IMR-90 (cell line): ENCODE data around the gene TMED8. TPM values are rescaled to one million over a fixed set of nuclear protein-coding genes. Genes with fewer than 3 reads are reported as not detected.

Experiments
- ATAC-seq: fragments of 200-7000 bp; cut with Tn5 transposase; 2 replicates; pipeline ENCODE4 v1.9.1; 2020; ENCODE audit warnings: low read depth, mild to moderate bottlenecking, moderate library complexity
- BruUV-seq: library from RNA; stranded (reverse); fragments of 400-500 nt; replicated peaks from 2 replicates; lab custom pipeline; 2021; lab: Mats Ljungman, UMichigan
- CTCF ChIA-PET: fragments of 300-600 bp; formaldehyde crosslinking; extraction: SDS; loops from one replicate; lab custom pipeline; 2021; ENCODE audit warnings: antibody characterized with exemption; lab: Yijun Ruan, JAX
- POLR2A ChIA-PET: fragments of 300-600 bp; sonication (Branson Sonifier 250); formaldehyde crosslinking; loops from one replicate; lab custom pipeline; 2022; ENCODE audit warnings: antibody characterized with exemption; ENCODE audit not compliant: unreplicated experiment; lab: Charles Lee
- DNase-seq: peaks from one replicate; pipeline ENCODE4 v3.0.0; 2013
- H2AFZ ChIP-seq: replicated peaks from 2 replicates; pipeline ENCODE3; 2013; ENCODE audit warnings: low read length, mild to moderate bottlenecking; ENCODE audit not compliant: poor library complexity
- H2AK5ac ChIP-seq: 2 replicates; pipeline ENCODE4 v1.6.1; 2013; ENCODE audit warnings: low read depth, low read length, inconsistent platforms
- H2AK9ac ChIP-seq: replicated peaks from 2 replicates; pipeline ENCODE3; 2013; ENCODE audit warnings: mild to moderate bottlenecking, low read depth, low read length, moderate library complexity; ENCODE audit not compliant: poor library complexity
- H2BK120ac ChIP-seq: 2 replicates; pipeline ENCODE4 v1.6.1; 2013; ENCODE audit warnings: low read depth, low read length, inconsistent platforms
- H2BK15ac ChIP-seq: 3 replicates; pipeline ENCODE4 v1.6.1; 2013; ENCODE audit warnings: low read depth, low read length, inconsistent platforms
- H2BK20ac ChIP-seq: 2 replicates; pipeline ENCODE4 v1.6.1; 2013; ENCODE audit warnings: low read depth, mild to moderate bottlenecking, inconsistent platforms, low read length, moderate library complexity
- H2BK5ac ChIP-seq: 2 replicates; pipeline ENCODE4 v1.6.1; 2013; ENCODE audit warnings: mild to moderate bottlenecking, low read depth, low read length, inconsistent platforms; ENCODE audit not compliant: poor library complexity, severe bottlenecking
- H3K14ac ChIP-seq: replicated peaks from 2 replicates; pipeline ENCODE4 v1.6.1; 2013; ENCODE audit warnings: low read depth, low read length, inconsistent platforms
- H3K18ac ChIP-seq: 2 replicates; pipeline ENCODE4 v1.6.1; 2013; ENCODE audit warnings: low read depth, low read length, control low read depth
- H3K23ac ChIP-seq: 2 replicates; pipeline ENCODE4 v1.6.1; 2013; ENCODE audit warnings: low read depth, low read length, inconsistent platforms
- H3K27ac ChIP-seq: 2 replicates; pipeline ENCODE4 v1.5.1; 2013; ENCODE audit warnings: mild to moderate bottlenecking, control low read depth, low read length; ENCODE audit not compliant: insufficient read depth
- H3K27me3 ChIP-seq: 2 replicates; pipeline ENCODE4 v1.6.1; 2013; ENCODE audit warnings: low read length; ENCODE audit not compliant: control insufficient read depth, insufficient read depth
- H3K36me3 ChIP-seq: 2 replicates; pipeline ENCODE4 v1.6.1; 2013; ENCODE audit warnings: low read length, mixed read lengths; ENCODE audit not compliant: control insufficient read depth, insufficient read depth
- H3K4ac ChIP-seq: 2 replicates; pipeline ENCODE4 v1.6.1; 2013; ENCODE audit warnings: low read depth, low read length, inconsistent platforms
- H3K4me1 ChIP-seq: 2 replicates; pipeline ENCODE4 v1.6.1; 2013; ENCODE audit warnings: low read length, mixed read lengths; ENCODE audit not compliant: control insufficient read depth, insufficient read depth
- H3K4me2 ChIP-seq: 2 replicates; pipeline ENCODE4 v1.6.1; 2013; ENCODE audit warnings: low read depth, mild to moderate bottlenecking, control low read depth, low read length, moderate library complexity
- H3K4me3 ChIP-seq: 2 replicates; pipeline ENCODE4 v1.5.1; 2013; ENCODE audit warnings: low read depth, mild to moderate bottlenecking, control low read depth, low read length, moderate library complexity; ENCODE audit not compliant: insufficient read depth
- H3K56ac ChIP-seq: 2 replicates; pipeline ENCODE4 v1.6.1; 2013; ENCODE audit warnings: low read length, inconsistent platforms; ENCODE audit not compliant: insufficient read depth; ENCODE audit errors: extremely low read depth
- H3K79me1 ChIP-seq, 2 experiments: 2 replicates each; pipeline ENCODE4 v1.6.1; 2013; ENCODE audit warnings: low read length in 2 of 2, inconsistent platforms in 1 of 2, low read depth in 1 of 2
- H3K9ac ChIP-seq: 2 replicates; pipeline ENCODE4 v1.6.1; 2013; ENCODE audit warnings: low read depth, low read length, control low read depth
- H3K9me1 ChIP-seq: 2 replicates; pipeline ENCODE4 v1.6.1; 2013; ENCODE audit warnings: low read length, inconsistent platforms; ENCODE audit not compliant: insufficient read depth
- H3K9me3 ChIP-seq: 2 replicates; pipeline ENCODE4 v1.6.1; 2013; ENCODE audit warnings: low read length; ENCODE audit not compliant: control insufficient read depth, insufficient read depth
- H4K20me1 ChIP-seq: 2 replicates; pipeline ENCODE4 v1.6.1; 2013; ENCODE audit warnings: low read length, inconsistent platforms; ENCODE audit not compliant: insufficient read depth
- H4K5ac ChIP-seq: 2 replicates; pipeline ENCODE4 v1.6.1; 2013; ENCODE audit warnings: mild to moderate bottlenecking, low read depth, low read length, control low read depth
- H4K8ac ChIP-seq, 2 experiments: 2 replicates each; pipeline ENCODE4 v1.6.1; 2013; ENCODE audit warnings: low read depth in 2 of 2, low read length in 2 of 2, control low read depth in 1 of 2, inconsistent platforms in 1 of 2
- H4K91ac ChIP-seq: 2 replicates; pipeline ENCODE4 v1.6.1; 2013; ENCODE audit warnings: low read depth, low read length, inconsistent platforms; ENCODE audit not compliant: insufficient read depth
- BHLHE40 ChIP-seq: fragments of 150-350 bp; IDR thresholded peaks from 2 replicates; pipeline ENCODE4 v1.6.1; 2016; ENCODE audit warnings: mild to moderate bottlenecking, low read depth, low read length
- CEBPB ChIP-seq: IDR thresholded peaks from 2 replicates; pipeline ENCODE4 v1.6.1; 2012; ENCODE audit warnings: low read depth, low read length, improper control_type of control experiment
- CHD1 ChIP-seq: IDR thresholded peaks from 2 replicates; pipeline ENCODE4 v1.6.1; 2012; ENCODE audit warnings: low read depth, low read length, improper control_type of control experiment
- CTCF ChIP-seq: conservative IDR thresholded peaks from 2 replicates; pipeline ENCODE4 v1.5.1; 2012; ENCODE audit warnings: mild to moderate bottlenecking, low read depth, low read length, improper control_type of control experiment
- FOS ChIP-seq: fragments of 150-350 bp; IDR thresholded peaks from 2 replicates; pipeline ENCODE4 v1.6.1; 2016; ENCODE audit warnings: low read depth, low read length
- MAFK ChIP-seq: IDR thresholded peaks from 2 replicates; pipeline ENCODE4 v1.6.1; 2012; ENCODE audit warnings: low read depth, low read length, improper control_type of control experiment
- MAZ ChIP-seq: IDR thresholded peaks from 2 replicates; pipeline ENCODE4 v1.6.1; 2012; ENCODE audit warnings: low read depth, mild to moderate bottlenecking, low read length, improper control_type of control experiment, moderate library complexity, borderline replicate concordance
- MXI1 ChIP-seq: IDR thresholded peaks from 2 replicates; pipeline ENCODE4 v1.6.1; 2012; ENCODE audit warnings: low read depth, mild to moderate bottlenecking, low read length, moderate library complexity, borderline replicate concordance
- NFE2L2 ChIP-seq: fragments of 150-350 bp; IDR thresholded peaks from 2 replicates; pipeline ENCODE4 v1.6.1; 2016; ENCODE audit warnings: low read depth, mild to moderate bottlenecking, low read length
- POLR2A ChIP-seq: IDR thresholded peaks from 2 replicates; pipeline ENCODE4 v1.6.1; 2012; ENCODE audit warnings: mild to moderate bottlenecking, low read depth, low read length
- RAD21 ChIP-seq: IDR thresholded peaks from 2 replicates; pipeline ENCODE4 v1.6.1; 2012; ENCODE audit warnings: low read length, improper control_type of control experiment
- RCOR1 ChIP-seq: IDR thresholded peaks from 2 replicates; pipeline ENCODE4 v1.6.1; 2012; ENCODE audit warnings: mild to moderate bottlenecking, low read length, improper control_type of control experiment; ENCODE audit not compliant: insufficient replicate concordance
- RFX5 ChIP-seq: IDR thresholded peaks from 2 replicates; pipeline ENCODE4 v1.8.0; 2012; ENCODE audit warnings: low read depth, mild to moderate bottlenecking, low read length, moderate library complexity
- WGBS, 2 experiments: methylation state at CpG; one replicate each; pipeline versions ENCODE4 v1.1.5 to v1.1.7; 2013; ENCODE audit warnings: missing lambda C conversion rate in 2 of 2; ENCODE audit not compliant: insufficient read length in 1 of 2; ENCODE audit errors: extremely low coverage in 2 of 2; 5-methylcytosine and 5-hydroxymethylcytosine counted together
- dilution Hi-C: fragments of 300-500 bp; cut with HindIII; formaldehyde crosslinking; loops from one replicate; pipeline ENCODE4 v1.14.3; 2018; ENCODE audit warnings: low sequenced_read_pairs; ENCODE audit not compliant: unreplicated experiment
- in situ Hi-C: fragments of 300-500 bp; cut with MboI; formaldehyde crosslinking; loops from 3 replicates; pipeline ENCODE4 v1.14.3; 2019; ENCODE audit warnings: low sequenced_read_pairs, inconsistent platforms, mixed read lengths
- intact Hi-C: fragments of 100-400 bp; cut with micrococcal nuclease; formaldehyde crosslinking; loops from 2 replicates; pipeline ENCODE4 v1.10.0; 2022
- polyA plus RNA-seq, 3 experiments: library from polyadenylated mRNA; depleted of rRNA; stranded (reverse); fragments of >200 nt; gene quantifications; 2 replicates each; pipeline ENCODE4 v1.2.3, GENCODE V29; 2012; ENCODE audit warnings: low replicate concordance in 1 of 3
- total RNA-seq: library from RNA; depleted of rRNA; stranded (reverse); fragments of >200 nt; gene quantifications from 2 replicates; pipeline ENCODE4 v1.2.3, GENCODE V29; 2012
- TF ChIP-seq, protein P1 (sequence below): fragments of 150-350 bp; IDR thresholded peaks from 2 replicates; pipeline ENCODE4 v1.6.1; 2017; ENCODE audit warnings: mild to moderate bottlenecking, antibody characterized with exemption, low read length, low read depth
- TF ChIP-seq, protein P2 (sequence below): fragments of 150-350 bp; IDR thresholded peaks from 2 replicates; pipeline ENCODE4 v1.6.1; 2016; ENCODE audit warnings: low read depth, mild to moderate bottlenecking, low read length, moderate library complexity, borderline replicate concordance

The TMED8 gene
- total and polyA plus RNA-seq, 2 of the 4 experiments (the other 2 are of a cell fraction), result 2.2 to 5.0 TPM

- in situ Hi-C loops (loop anchor here (25.0 kb wide), 1 partner anchor 427 kb away; no protein-coding TSS in a partner anchor), intact Hi-C loops (loop anchor here (1.0 to 5.0 kb wide), 2 partner anchors 162 to 437 kb away; no protein-coding TSS in a partner anchor), dilution Hi-C loops (no loop called here)
- H3K9ac ChIP-seq, result no peak overlapping the region
- H2AK5ac ChIP-seq, result peak overlapping the region; percentile 82; the same call in 1 of the 2 replicates
- H2AK9ac ChIP-seq, result peak overlapping the region; percentile 66
- H2BK120ac ChIP-seq, result peak overlapping the region; percentile 86
- peak overlapping the region; percentile 29 for H3K14ac ChIP-seq
- peak overlapping the region; percentile 1; the same call in 1 of the 2 replicates for H3K4me2 ChIP-seq
- peak overlapping the region; percentile 11; the same call in 1 of the 2 replicates for H3K56ac ChIP-seq
- H2AFZ ChIP-seq, result peak overlapping the region; percentile 78
- H3K4ac ChIP-seq, result peak overlapping the region; percentile 75
- no peaks in the 10 kb centered on the region for H3K9me3 ChIP-seq
- ATAC-seq (peak; percentile 92), DNase-seq (peak; percentile 89)
- H4K5ac ChIP-seq, result no peak overlapping the region
- peak overlapping the region; percentile 59 for H2BK20ac ChIP-seq
- BruUV-seq, result no TSS peak
- H2BK15ac ChIP-seq, result 0 out of 3 replicates have a peak overlapping the region, but pooled peaks have one; percentile 8
- H3K18ac ChIP-seq, result no peak overlapping the region
- H2BK5ac ChIP-seq, result peak overlapping the region; percentile 64
- H3K79me1 ChIP-seq, result peaks cover 13 to 57% of the 10 kb centered on the region in 2 experiments
- peak overlapping the region; percentile 25 for H3K27ac ChIP-seq
- no peaks in the 10 kb centered on the region for H3K27me3 ChIP-seq
- peaks cover 15% of the 10 kb centered on the region for H3K4me1 ChIP-seq
- H3K23ac ChIP-seq, result 0 out of 2 replicates have a peak overlapping the region, but pooled peaks have one; percentile 22
- WGBS, 2 experiments, result no CpG with 5 or more reads among the region's 2 CpGs
- H3K36me3 ChIP-seq, result no peaks in the 10 kb centered on the region
- H4K8ac ChIP-seq, result peak overlapping the region in 1 of 2 experiments; percentile 45; a peak in 1 of 4 replicates
- peaks cover 9% of the 10 kb centered on the region for H4K20me1 ChIP-seq
- H4K91ac ChIP-seq, result peak overlapping the region; percentile 82; the same call in 1 of the 2 replicates
- H3K4me3 ChIP-seq, result no peak overlapping the region
- POLR2A ChIA-PET, result interaction anchor here (1.1 kb wide), 1 partner anchor 11 kb away, joined by 3 read pairs; no protein-coding TSS in a partner anchor
- CTCF ChIA-PET, result interaction anchor here (0.6 to 6.2 kb wide), 2 partner anchors 12 to 1407 kb away, joined by 3 to 116 read pairs; no protein-coding TSS in a partner anchor
- peaks cover 13% of the 10 kb centered on the region for H3K9me1 ChIP-seq
- TF ChIP-seq MXI1 (peak; percentile 90; the same call in 1 of the 2 replicates), MAZ (no peak), MAFK (no peak), CEBPB (peak; percentile 97), NFE2L2 (no peak), POLR2A (no peak), RFX5 (no peak), RAD21 (0 out of 2 replicates have a peak, but pooled peaks have one; percentile 6), CTCF (no peak), RCOR1 (no peak), FOS (peak; percentile 48), CHD1 (no peak), BHLHE40 (peak; percentile 95)
- TF ChIP-seq, protein P1, sequence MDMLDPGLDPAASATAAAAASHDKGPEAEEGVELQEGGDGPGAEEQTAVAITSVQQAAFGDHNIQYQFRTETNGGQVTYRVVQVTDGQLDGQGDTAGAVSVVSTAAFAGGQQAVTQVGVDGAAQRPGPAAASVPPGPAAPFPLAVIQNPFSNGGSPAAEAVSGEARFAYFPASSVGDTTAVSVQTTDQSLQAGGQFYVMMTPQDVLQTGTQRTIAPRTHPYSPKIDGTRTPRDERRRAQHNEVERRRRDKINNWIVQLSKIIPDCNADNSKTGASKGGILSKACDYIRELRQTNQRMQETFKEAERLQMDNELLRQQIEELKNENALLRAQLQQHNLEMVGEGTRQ, result peak; percentile 94
- TF ChIP-seq, protein P2, sequence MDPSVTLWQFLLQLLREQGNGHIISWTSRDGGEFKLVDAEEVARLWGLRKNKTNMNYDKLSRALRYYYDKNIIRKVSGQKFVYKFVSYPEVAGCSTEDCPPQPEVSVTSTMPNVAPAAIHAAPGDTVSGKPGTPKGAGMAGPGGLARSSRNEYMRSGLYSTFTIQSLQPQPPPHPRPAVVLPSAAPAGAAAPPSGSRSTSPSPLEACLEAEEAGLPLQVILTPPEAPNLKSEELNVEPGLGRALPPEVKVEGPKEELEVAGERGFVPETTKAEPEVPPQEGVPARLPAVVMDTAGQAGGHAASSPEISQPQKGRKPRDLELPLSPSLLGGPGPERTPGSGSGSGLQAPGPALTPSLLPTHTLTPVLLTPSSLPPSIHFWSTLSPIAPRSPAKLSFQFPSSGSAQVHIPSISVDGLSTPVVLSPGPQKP, result no peak
These were observed 62.9 kb downstream of the TMED8 start for GRCh38 chr14:77314043-77314442.
